HepG2 (cell line): Measurements from ENCODE around the gene NBEAL1. TPM values are rescaled to one million over a fixed set of nuclear protein-coding genes. Genes with fewer than 3 reads are reported as not detected.

Experiments used
- ADNP ChIP-seq: sonication (generic); formaldehyde crosslinking; IDR thresholded peaks from 2 replicates; pipeline ENCODE4 v1.4.0; 2020; ENCODE audit warnings: missing genetic modification reagents
- DMAP1 ChIP-seq: IDR thresholded peaks from 2 replicates; pipeline ENCODE4 v1.6.1; 2016
- EEA1 ChIP-seq: sonication (generic); formaldehyde crosslinking; IDR thresholded peaks from 2 replicates; pipeline ENCODE4 v1.5.1; 2020; ENCODE audit warnings: mild to moderate bottlenecking, missing genetic modification reagents, borderline replicate concordance
- ELF3 ChIP-seq: IDR thresholded peaks from 2 replicates; pipeline ENCODE4 v1.6.1; 2016; ENCODE audit warnings: missing genetic modification reagents, missing compliant biosample characterization
- JUND ChIP-seq: sonication (generic); formaldehyde crosslinking; IDR thresholded peaks from 2 replicates; pipeline ENCODE4 v1.8.0; 2022; ENCODE audit warnings: mild to moderate bottlenecking, missing genetic modification reagents
- MAF1 ChIP-seq: sonication (generic); formaldehyde crosslinking; IDR thresholded peaks from 2 replicates; pipeline ENCODE4 v1.5.0; 2020; ENCODE audit warnings: missing genetic modification reagents, borderline replicate concordance
- POLR2A ChIP-seq, 2 experiments: IDR thresholded peaks; 2 replicates each; pipeline ENCODE4 v1.6.1; 2011; ENCODE audit warnings: low read depth in 2 of 2, low read length in 2 of 2, mild to moderate bottlenecking in 1 of 2, moderate library complexity in 1 of 2; ENCODE audit not compliant: insufficient read depth in 1 of 2
- POLR2G ChIP-seq: fragments of 200-400 bp; formaldehyde crosslinking; IDR thresholded peaks from 2 replicates; pipeline ENCODE4 v1.6.1; 2018; ENCODE audit warnings: mild to moderate bottlenecking, low read depth, low read length, moderate library complexity
- REXO4 ChIP-seq: sonication (generic); formaldehyde crosslinking; IDR thresholded peaks from 2 replicates; pipeline ENCODE4 v1.8.0; 2022; ENCODE audit warnings: missing genetic modification reagents, mild to moderate bottlenecking, borderline replicate concordance
- SP2 ChIP-seq: sonication (generic); formaldehyde crosslinking; IDR thresholded peaks from 2 replicates; pipeline ENCODE4 v1.5.1; 2020; ENCODE audit warnings: mild to moderate bottlenecking, missing genetic modification reagents
- YY1 ChIP-seq: IDR thresholded peaks from 2 replicates; pipeline ENCODE4 v1.6.1; 2011; ENCODE audit warnings: low read length, low read depth, moderate library complexity, mild to moderate bottlenecking; ENCODE audit not compliant: insufficient read depth, insufficient replicate concordance
- ZBTB20 ChIP-seq: sonication (generic); formaldehyde crosslinking; IDR thresholded peaks from 2 replicates; pipeline ENCODE4 v1.8.1; 2023; ENCODE audit warnings: missing genetic modification reagents, low read depth, mild to moderate bottlenecking, borderline replicate concordance
- ZFP1 ChIP-seq: IDR thresholded peaks from 2 replicates; pipeline ENCODE4 v1.6.1; 2016
- ZKSCAN8 ChIP-seq: IDR thresholded peaks from 2 replicates; pipeline ENCODE4 v1.6.1; 2016; ENCODE audit warnings: borderline replicate concordance, missing genetic modification reagents, missing compliant biosample characterization
- ZNF205 ChIP-seq: IDR thresholded peaks from 2 replicates; pipeline ENCODE4 v1.6.1; 2018; ENCODE audit warnings: missing biosample characterization, missing genetic modification reagents
- ZNF484 ChIP-seq: sonication (generic); formaldehyde crosslinking; IDR thresholded peaks from 2 replicates; pipeline ENCODE4 v1.5.1; 2020; ENCODE audit warnings: mild to moderate bottlenecking, low read depth, missing genetic modification reagents, borderline replicate concordance
- ZNF782 ChIP-seq: sonication (generic); formaldehyde crosslinking; IDR thresholded peaks from 2 replicates; pipeline ENCODE4 v1.4.0; 2020; ENCODE audit warnings: missing genetic modification reagents, mild to moderate bottlenecking, borderline replicate concordance
- polyA plus RNA-seq, 8 experiments: library from polyadenylated mRNA; depleted of rRNA in 3 of 8; stranded (reverse) in 7 of 8; unstranded in 1 of 8; fragments of >200 nt; fragmentation: Illumina TruSeq in 4 of 8; extraction: Trizol in 4 of 8; gene quantifications; 2 replicates each; pipeline versions ENCODE4 v1.2.1 to v1.2.3, GENCODE V29; 2011 to 2016; ENCODE audit warnings: low read depth in 4 of 8, missing spikeins in 1 of 8, mixed read lengths in 1 of 8; ENCODE audit not compliant: insufficient read depth in 1 of 8
- total RNA-seq, 5 experiments: library from RNA; depleted of rRNA; stranded (reverse); fragments of >200 nt; fragmentation: Illumina TruSeq; extraction: Trizol; gene quantifications; 2 replicates each; pipeline ENCODE4 v1.2.3, GENCODE V29; 2016; ENCODE audit warnings: low read depth in 1 of 5
- TF ChIP-seq, protein P1 (sequence below): sonication (generic); formaldehyde crosslinking; IDR thresholded peaks from 2 replicates; pipeline ENCODE4 v1.4.0; 2020; ENCODE audit warnings: mild to moderate bottlenecking, low read depth, missing genetic modification reagents
- TF ChIP-seq, protein P2 (sequence below): IDR thresholded peaks from 2 replicates; pipeline ENCODE4 v1.6.1; 2012; ENCODE audit warnings: low read depth, low read length, improper control_type of control experiment
- TF ChIP-seq, protein P3 (sequence below): IDR thresholded peaks from 2 replicates; pipeline ENCODE4 v1.6.1; 2016; ENCODE audit warnings: missing biosample characterization, missing genetic modification reagents, low read depth
- TF ChIP-seq, protein P4 (sequence below): sonication (generic); formaldehyde crosslinking; IDR thresholded peaks from 2 replicates; pipeline ENCODE4 v1.4.0; 2020; ENCODE audit warnings: missing genetic modification reagents
- TF ChIP-seq, protein P5 (sequence below): sonication (generic); formaldehyde crosslinking; conservative IDR thresholded peaks from 2 replicates; pipeline ENCODE4 v1.4.0; 2020; ENCODE audit warnings: missing genetic modification reagents

NBEAL1 gene
- total and polyA plus RNA-seq, 2 of the 13 experiments (the other 11 are each of a cell fraction or from before 2014, with no cell fraction given): 6.4 to 15.7 TPM

DNA sequence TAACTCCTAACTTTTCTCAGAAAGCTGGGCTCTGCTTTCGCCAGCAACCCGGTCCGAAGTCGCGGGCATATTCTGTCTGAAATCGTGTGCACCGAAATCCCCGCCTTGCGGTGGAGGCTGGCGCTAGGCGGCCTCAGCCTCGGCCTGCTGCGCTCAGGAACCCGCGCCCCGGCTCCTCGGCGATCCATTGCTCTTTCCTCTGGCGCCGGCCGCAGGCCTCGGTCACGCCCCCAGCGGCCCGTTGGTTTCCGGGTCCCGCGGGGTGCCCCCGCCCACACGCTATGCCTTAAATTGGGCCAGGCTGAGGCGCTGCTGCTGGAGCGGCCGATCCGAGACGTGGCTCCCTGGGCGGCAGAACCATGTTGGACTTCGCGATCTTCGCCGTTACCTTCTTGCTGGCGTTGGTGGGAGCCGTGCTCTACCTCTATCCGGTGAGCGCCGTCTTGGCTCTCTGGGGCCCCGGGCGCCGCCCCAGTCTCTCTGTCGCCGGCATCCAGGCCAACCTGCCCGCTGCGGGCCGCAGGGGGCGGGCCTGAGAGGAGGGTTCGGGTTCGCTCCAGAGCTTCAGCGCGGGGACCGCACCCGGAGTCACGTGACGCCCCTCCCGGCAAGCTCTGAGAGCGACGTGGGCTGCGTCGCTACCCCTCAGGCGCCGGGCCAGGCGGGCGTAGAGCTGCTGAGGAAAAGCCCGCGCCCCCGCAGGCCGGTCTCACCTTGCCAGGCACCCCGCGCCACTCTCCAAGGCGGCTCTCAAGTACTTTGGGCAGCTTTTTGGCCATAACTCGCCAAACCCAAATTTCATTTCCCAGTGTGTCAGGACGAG is 224.2 kb downstream of the NBEAL1 start, which contains the start of gene CYP20A1 (continued):
- peak; percentile 99 for TF ChIP-seq POLR2A (IDR thresholded peaks at IDR 0.05; ENCODE audit: insufficient read depth in 1 of 2, low read depth in 2 of 2, low read length in 2 of 2)
- TF ChIP-seq REXO4 (CRISPR knock-in tag): no peak
- TF ChIP-seq ZNF205 (CRISPR knock-in tag): peak; percentile 69; the same call in 1 of the 2 replicates
- peak; percentile 75 for TF ChIP-seq SP2 (CRISPR knock-in tag)
- TF ChIP-seq YY1: peak; percentile 87
- no peak for TF ChIP-seq ZNF484 (CRISPR knock-in tag)
- TF ChIP-seq, protein P1, sequence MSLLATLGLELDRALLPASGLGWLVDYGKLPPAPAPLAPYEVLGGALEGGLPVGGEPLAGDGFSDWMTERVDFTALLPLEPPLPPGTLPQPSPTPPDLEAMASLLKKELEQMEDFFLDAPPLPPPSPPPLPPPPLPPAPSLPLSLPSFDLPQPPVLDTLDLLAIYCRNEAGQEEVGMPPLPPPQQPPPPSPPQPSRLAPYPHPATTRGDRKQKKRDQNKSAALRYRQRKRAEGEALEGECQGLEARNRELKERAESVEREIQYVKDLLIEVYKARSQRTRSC: no peak
- peak; percentile 99 for TF ChIP-seq POLR2G
- TF ChIP-seq ELF3 (CRISPR knock-in tag): peak; percentile 98; the same call in 1 of the 2 replicates
- TF ChIP-seq EEA1 (CRISPR knock-in tag): peak; percentile 74; the same call in 1 of the 2 replicates
- TF ChIP-seq, protein P2, sequence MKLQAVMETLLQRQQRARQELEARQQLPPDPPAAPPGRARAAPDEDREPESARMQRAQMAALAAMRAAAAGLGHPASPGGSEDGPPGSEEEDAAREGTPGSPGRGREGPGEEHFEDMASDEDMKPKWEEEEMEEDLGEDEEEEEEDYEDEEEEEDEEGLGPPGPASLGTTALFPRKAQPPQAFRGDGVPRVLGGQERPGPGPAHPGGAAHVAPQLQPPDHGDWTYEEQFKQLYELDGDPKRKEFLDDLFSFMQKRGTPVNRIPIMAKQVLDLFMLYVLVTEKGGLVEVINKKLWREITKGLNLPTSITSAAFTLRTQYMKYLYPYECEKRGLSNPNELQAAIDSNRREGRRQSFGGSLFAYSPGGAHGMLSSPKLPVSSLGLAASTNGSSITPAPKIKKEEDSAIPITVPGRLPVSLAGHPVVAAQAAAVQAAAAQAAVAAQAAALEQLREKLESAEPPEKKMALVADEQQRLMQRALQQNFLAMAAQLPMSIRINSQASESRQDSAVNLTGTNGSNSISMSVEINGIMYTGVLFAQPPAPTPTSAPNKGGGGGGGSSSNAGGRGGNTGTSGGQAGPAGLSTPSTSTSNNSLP: peak; percentile 54; the same call in 1 of the 2 replicates
- TF ChIP-seq JUND: peak; percentile 68
- TF ChIP-seq, protein P3, sequence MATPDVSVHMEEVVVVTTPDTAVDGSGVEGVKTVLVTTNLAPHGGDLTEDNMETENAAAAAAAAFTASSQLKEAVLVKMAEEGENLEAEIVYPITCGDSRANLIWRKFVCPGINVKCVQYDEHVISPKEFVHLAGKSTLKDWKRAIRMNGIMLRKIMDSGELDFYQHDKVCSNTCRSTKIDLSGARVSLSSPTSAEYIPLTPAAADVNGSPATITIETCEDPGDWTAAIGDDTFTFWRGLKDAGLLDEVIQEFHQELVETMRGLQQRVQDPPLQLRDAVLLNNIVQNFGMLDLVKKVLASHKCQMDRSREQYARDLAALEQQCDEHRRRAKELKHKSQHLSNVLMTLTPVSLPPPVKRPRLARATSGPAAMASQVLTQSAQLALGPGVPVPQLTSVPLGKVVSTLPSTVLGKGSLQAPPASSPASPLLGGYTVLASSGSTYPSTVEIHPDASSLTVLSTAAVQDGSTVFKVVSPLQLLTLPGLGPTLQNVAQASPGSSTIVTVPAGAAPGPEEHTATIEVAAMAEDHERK (CRISPR knock-in tag): no peak; the same call in none of the 2 replicates
- peak; percentile 89 for TF ChIP-seq MAF1 (CRISPR knock-in tag)
- no peak; the same call in 1 of the 2 replicates for TF ChIP-seq ZKSCAN8 (CRISPR knock-in tag)
- TF ChIP-seq ZFP1 (CRISPR knock-in tag): peak; percentile 80
- TF ChIP-seq, protein P4, sequence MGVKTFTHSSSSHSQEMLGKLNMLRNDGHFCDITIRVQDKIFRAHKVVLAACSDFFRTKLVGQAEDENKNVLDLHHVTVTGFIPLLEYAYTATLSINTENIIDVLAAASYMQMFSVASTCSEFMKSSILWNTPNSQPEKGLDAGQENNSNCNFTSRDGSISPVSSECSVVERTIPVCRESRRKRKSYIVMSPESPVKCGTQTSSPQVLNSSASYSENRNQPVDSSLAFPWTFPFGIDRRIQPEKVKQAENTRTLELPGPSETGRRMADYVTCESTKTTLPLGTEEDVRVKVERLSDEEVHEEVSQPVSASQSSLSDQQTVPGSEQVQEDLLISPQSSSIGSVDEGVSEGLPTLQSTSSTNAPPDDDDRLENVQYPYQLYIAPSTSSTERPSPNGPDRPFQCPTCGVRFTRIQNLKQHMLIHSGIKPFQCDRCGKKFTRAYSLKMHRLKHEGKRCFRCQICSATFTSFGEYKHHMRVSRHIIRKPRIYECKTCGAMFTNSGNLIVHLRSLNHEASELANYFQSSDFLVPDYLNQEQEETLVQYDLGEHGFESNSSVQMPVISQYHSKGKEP: peak; percentile 38; the same call in 1 of the 2 replicates
- peak; percentile 98 for TF ChIP-seq DMAP1 (CRISPR knock-in tag)
- TF ChIP-seq ADNP: no peak; the same call in 1 of the 2 replicates
- TF ChIP-seq ZBTB20 (CRISPR knock-in tag): peak; percentile 79
- TF ChIP-seq, protein P5, sequence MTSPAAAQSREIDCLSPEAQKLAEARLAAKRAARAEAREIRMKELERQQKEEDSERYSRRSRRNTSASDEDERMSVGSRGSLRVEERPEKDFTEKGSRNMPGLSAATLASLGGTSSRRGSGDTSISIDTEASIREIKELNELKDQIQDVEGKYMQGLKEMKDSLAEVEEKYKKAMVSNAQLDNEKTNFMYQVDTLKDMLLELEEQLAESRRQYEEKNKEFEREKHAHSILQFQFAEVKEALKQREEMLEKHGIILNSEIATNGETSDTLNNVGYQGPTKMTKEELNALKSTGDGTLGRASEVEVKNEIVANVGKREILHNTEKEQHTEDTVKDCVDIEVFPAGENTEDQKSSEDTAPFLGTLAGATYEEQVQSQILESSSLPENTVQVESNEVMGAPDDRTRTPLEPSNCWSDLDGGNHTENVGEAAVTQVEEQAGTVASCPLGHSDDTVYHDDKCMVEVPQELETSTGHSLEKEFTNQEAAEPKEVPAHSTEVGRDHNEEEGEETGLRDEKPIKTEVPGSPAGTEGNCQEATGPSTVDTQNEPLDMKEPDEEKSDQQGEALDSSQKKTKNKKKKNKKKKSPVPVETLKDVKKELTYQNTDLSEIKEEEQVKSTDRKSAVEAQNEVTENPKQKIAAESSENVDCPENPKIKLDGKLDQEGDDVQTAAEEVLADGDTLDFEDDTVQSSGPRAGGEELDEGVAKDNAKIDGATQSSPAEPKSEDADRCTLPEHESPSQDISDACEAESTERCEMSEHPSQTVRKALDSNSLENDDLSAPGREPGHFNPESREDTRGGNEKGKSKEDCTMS (CRISPR knock-in tag): no peak
- TF ChIP-seq ZNF782: peak; percentile 90
